Esophagus muscularis mucosa (tissue), 4 donors: ENCODE results near the gene NME2.
A peak's percentile ranks its signal among the peaks of the same experiment; 100 is the strongest.

Experiments used
- CTCF ChIP-seq, 3 experiments: fragments of 200-600 bp in 2 of 3; fragments of 450-650 bp in 1 of 3; sonication (generic) in 2 of 3; IDR thresholded peaks; one replicate each; pipeline ENCODE4 v1.5.1; 2017 to 2019; ENCODE audit warnings: antibody characterized with exemption in 3 of 3, mild to moderate bottlenecking in 2 of 3, moderate library complexity in 1 of 3
- EP300 ChIP-seq: sonication (generic); formaldehyde crosslinking; IDR thresholded peaks from one replicate; pipeline ENCODE4 v1.6.1; 2017; ENCODE audit warnings: antibody characterized with exemption
- POLR2A ChIP-seq: fragments of 450-650 bp; IDR thresholded peaks from one replicate; pipeline ENCODE4 v1.6.1; 2017; ENCODE audit warnings: antibody characterized with exemption, moderate library complexity, mild to moderate bottlenecking, low read depth
- POLR2AphosphoS5 ChIP-seq, 2 donors: sonication (generic); formaldehyde crosslinking; IDR thresholded peaks; one replicate each; pipeline ENCODE4 v1.6.1; 2017; ENCODE audit warnings: antibody characterized with exemption in 2 of 2

- no peak for TF ChIP-seq POLR2A
- no peak for TF ChIP-seq EP300
- TF ChIP-seq CTCF (IDR thresholded peaks at IDR 0.05): no peak
- peak in 1 of 2 donors; percentile 0 for TF ChIP-seq POLR2AphosphoS5 (IDR thresholded peaks at IDR 0.05)
Measured at GRCh38 chr17:51120357-51120738, 45.9 kb upstream of the NME2 start.
